ENCODE results near the gene MYRF.

DNA sequence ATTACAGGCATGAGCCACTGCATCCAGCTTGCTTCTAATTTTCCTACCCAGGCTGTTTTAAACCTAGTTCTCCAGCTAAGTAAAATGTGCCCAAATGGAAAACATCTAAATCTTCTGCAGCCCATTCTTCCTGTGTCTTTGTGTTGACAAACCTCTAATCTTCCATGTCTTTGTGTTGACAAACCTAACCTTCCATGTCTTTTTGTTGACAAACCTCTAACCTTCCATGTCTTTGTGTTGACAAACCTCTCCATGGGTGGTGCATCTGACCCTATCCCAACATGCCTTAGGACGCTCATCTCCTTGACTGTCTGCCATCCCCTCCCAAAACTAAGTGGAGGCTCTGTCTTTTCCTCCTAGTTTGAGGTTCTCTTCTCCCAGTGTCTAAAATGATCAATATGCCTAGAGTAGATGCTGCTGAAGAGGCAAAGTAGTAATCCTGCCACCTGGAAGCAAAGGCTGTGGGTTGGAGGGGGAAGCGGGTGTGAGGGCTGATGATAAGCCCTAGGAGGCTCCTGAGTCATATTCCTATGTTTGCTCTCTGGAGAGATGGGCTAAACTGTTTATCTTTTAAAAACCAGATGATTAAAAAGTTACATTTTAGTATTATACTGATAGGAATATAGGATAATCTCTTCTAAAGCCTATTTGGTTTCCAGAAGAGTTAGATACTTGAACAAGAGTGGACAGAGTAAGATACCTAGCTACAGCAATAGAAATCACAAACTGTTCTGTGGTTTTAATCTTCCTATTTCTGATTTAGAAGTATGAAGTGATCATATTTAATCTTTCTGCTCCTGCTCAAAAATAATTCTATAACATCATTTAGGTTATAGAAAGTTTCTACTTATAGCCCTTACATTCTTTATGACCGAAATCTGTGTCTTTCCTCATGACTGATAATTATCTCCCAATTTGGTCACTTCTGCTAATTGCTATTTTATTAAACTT, 48.2 kb downstream of the MYRF start:
- TF ChIP-seq, protein P1, sequence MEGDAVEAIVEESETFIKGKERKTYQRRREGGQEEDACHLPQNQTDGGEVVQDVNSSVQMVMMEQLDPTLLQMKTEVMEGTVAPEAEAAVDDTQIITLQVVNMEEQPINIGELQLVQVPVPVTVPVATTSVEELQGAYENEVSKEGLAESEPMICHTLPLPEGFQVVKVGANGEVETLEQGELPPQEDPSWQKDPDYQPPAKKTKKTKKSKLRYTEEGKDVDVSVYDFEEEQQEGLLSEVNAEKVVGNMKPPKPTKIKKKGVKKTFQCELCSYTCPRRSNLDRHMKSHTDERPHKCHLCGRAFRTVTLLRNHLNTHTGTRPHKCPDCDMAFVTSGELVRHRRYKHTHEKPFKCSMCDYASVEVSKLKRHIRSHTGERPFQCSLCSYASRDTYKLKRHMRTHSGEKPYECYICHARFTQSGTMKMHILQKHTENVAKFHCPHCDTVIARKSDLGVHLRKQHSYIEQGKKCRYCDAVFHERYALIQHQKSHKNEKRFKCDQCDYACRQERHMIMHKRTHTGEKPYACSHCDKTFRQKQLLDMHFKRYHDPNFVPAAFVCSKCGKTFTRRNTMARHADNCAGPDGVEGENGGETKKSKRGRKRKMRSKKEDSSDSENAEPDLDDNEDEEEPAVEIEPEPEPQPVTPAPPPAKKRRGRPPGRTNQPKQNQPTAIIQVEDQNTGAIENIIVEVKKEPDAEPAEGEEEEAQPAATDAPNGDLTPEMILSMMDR (IDR thresholded peaks at IDR 0.05) = no peak
- TF ChIP-seq POLR2A (IDR thresholded peaks at IDR 0.05) = no peak
